DLD1 (cell line): Measurements from ENCODE around the gene ADAM15.

Experiments used
- in situ Hi-C: cut with HindIII; loops from 2 replicates; pipeline ENCODE4 v1.10.0; 2017; ENCODE audit warnings: low sequenced_read_pairs

Gene ADAM15

GRCh38 chr1:155012026-155012546 lies 39.0 kb upstream of the ADAM15 start:
- in situ Hi-C loops: no loop called here

- in situ Hi-C loops: no loop called here
Observed at GRCh38 chr1:155012776-155013602, 38.1 kb upstream of the ADAM15 start.

DNA sequence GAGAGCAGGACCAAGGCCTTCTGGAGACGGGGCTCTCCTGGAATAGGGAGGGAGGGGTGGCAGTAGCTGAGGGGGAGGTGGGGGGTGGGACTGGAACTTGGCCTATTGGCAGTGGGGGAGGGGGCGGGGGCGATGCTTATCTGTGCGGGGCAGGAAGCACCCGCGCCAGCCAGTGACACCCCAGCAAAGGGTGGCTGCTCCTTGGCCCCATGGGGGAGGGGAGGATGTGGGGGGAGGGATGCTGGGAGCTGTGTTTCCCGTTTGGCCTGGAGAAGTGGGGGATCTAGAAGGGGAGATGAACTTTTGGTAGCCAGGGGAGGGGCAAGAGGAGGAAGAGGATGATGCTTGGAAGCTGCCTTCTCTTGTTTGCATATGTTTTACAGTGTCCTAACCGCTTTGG lies 37.5 kb upstream of the ADAM15 start:
- in situ Hi-C loops: no loop called here

- in situ Hi-C loops: no loop called here
Observed at GRCh38 chr1:155014709-155015508, 36.2 kb upstream of the ADAM15 start.

GRCh38 chr1:155015527-155016230 lies 35.4 kb upstream of the ADAM15 start:
- in situ Hi-C loops: no loop called here

DNA sequence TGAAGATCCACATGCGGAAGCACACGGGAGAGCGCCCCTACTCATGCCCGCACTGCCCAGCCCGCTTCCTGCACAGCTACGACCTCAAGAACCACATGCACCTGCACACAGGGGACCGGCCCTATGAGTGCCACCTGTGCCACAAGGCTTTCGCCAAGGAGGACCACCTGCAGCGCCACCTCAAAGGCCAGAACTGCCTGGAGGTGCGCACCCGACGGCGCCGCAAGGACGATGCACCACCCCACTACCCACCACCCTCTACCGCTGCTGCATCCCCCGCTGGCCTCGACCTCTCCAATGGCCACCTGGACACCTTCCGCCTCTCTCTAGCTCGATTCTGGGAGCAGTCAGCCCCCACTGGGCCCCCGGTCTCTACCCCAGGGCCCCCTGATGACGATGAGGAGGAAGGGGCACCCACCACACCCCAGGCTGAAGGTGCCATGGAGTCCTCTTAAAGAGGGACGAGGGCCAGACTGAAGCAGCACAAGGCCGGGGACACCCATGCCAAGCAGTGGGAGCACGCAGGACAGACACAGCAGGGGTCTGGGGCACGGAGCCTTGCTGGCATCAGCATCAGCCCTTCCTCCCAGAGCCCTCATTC lies 34.8 kb upstream of the ADAM15 start:
- in situ Hi-C loops: no loop called here

DNA sequence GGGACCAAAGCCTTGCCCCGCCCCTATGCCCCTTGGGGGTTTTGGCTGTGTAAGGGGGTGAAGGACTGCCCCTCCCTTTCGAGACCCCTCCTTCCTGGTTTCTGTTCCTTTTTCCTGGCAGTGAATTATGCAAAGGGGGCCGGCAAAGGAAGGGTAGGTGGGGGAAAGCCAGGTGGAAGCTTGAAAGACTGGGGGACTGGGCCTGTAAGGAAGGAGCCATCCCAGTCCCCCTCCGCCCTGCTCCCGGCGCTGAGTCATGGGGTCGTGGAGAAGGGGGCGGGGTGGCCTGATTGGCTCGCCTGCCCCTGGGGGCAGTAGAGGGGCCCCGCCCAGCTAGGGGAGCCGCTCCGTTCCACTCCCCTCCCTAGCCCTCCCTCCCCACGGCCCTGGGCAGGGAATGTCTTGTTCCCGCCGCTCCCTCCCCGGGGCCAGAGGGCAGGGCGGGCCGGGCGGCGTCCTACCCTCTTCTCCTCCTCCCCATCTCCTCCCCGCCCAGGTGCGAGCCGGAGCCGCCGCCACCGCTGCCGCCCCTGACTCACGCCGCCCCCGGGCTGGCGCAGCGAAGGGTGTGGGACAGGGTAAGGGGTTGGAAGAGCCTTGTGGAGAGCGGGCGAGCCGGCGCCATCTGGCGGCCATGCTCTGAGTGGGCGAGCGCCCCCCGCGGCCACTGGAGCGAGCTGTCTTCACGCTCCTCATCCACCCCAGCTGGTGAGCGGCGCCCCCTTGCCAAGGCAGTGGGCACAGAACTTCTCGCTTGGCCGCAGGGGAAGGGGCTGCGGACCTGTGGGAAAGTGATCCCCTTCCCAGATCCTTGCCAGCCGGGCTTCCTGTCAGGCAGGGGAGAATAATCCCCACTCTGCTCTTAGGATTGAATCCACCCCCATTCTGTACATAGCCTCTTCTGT lies 33.8 kb upstream of the ADAM15 start:
- in situ Hi-C loops: no loop called here

GRCh38 chr1:155017946-155018316 lies 33.2 kb upstream of the ADAM15 start:
- in situ Hi-C loops: no loop called here

DNA sequence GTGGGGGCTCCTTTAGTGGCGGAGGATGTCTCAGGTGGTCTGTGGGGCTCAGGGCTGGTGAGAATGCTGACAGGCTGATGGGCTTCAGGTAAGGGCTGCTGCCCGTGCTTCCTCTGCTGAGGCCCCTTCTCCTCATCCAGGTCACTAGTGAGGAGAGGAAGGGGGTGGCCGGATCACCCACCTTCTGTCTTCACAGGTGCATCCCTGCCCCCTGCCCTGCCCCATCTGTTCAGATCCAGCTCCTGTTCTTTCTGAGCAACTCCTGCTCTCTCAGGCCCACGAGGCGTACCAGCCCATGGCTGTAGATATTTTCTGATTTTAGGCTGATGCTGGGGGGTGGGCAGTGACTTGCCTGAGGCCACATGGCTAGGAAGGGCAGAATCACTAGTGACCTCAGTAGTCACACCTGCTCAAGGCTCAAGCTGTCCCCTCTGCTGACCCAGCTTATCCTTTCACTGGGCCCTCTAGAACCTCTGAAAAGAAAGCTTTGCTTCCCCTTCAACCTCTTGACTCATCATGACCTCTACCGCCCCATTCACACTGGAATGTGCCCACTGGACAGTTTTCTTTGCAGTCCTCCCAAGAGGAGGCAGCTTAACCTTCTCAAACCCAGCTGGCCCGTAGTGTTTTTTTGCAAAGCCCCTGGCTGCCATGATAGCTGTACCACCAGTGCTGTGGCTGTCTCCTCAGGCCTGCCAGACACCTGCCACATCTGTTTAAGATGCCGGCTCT lies 32.3 kb upstream of the ADAM15 start:
- in situ Hi-C loops: no loop called here

GRCh38 chr1:155019377-155020245 lies 31.5 kb upstream of the ADAM15 start:
- in situ Hi-C loops: no loop called here

DNA sequence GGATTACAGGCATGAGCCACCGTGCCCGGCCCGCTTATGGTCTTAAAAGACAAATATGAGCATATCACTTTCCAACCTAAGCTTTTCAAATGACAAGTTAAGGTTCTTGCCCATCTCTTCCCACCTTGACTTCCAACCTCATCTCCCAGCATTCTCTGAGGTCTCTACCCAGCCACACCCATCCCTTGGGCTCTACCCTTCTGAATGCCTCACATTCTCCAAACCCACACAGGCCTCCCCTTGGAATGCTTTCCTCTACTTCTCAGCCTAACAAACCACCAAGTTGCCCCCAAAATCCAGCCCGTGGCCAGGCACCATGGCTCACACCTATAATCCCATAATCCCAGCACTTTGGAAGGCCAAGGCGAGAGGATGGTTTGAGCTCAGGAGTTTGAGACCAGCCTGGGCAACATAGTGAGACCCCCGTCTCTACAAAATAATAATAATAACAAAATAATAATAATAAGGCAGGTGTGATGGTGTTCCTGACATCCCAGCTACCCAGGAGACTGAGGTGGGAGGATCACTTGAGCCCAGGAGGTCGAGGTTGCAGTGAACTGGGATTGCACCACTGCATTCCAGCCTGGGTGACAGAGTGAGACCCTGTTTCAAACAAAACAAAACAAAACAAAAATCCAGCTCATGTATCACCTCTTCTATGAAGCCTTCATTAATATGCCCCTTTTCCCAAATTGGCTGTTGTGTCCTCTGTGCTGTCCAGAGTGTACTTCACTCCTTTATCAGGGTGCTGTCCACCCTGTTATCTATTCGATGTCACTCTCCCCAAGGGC lies 28.8 kb upstream of the ADAM15 start:
- in situ Hi-C loops: no loop called here

GRCh38 chr1:155022927-155023236 lies 28.2 kb upstream of the ADAM15 start:
- in situ Hi-C loops: no loop called here

DNA sequence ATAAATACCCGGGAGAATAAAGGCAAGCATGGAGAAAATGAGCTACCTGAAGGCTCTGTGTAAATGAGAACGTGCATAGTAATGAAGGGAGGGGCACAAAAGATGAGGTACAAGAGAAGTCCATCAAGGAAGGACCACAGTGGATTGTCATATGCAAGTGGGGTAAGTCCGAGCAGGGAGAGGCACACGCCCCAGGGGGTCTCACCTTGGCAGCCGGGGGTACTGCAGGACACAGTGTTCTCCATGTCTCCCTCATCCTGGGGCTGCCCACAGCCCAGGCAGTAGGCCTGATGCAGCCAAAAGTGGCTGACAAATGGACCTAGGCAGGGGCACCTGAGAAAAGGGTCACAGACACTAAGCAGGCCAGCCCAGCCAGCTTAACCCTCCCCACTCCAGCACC lies 27.5 kb upstream of the ADAM15 start:
- in situ Hi-C loops: no loop called here

DNA sequence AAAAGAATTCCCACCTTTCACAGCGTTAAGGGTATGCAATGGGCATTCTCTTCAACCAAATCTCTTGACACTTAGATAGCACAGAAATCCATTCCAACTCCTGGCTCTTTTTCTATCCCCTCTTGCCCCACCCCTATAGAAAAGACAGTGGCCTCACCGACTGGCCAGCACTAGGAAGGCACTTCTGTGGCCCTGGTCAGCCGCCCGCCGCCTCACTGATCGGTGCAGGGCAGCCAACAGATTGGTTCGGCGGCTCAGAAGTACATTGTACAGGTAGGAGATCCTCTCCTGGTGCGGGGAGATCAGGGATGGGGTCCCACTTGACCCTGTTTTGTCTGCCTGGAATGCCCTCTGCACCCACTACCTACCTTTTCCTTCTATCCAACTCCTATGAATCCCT lies 26.8 kb upstream of the ADAM15 start:
- in situ Hi-C loops: no loop called here

DNA sequence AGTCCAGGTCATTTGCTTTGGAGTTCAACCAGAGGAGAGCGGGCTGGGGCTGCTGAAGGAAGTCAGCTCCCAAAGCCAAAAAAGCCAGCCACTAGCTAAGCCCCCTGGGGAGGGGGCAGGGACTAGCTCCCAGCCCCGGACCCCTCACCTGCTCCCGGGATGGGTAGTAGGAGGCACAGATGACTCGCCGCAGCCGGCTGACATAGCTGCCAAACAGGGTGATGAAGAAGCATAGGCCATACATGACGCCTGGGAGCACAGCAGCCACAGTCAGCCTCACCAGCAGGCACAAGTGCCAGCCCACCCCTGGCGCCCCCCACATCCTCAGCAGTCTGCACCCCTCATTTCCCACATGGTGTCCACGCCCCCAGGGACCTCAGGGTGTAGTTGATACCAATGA lies 25.0 kb upstream of the ADAM15 start:
- in situ Hi-C loops: no loop called here

DNA sequence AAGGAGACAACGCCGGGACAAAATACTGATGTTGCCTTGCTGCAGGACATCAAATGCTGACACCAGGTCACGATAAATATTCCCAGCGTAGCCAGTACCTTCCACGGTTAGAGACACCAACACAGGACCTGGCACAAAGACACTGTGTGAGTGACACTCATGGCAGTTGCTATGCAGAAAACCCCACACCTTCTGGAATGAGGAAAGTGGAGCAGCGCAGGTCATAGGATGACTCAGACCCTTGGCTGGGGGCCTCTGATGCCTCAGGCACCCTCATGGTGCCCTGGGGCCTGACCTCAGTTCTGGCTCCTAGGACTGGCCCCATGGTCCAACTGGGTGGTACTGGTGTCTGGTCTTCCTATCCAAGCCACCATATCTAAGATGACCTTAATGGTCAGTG lies 24.5 kb upstream of the ADAM15 start:
- in situ Hi-C loops: no loop called here

GRCh38 chr1:155029513-155030242 lies 21.4 kb upstream of the ADAM15 start:
- in situ Hi-C loops: no loop called here
